Measurements from ENCODE around the gene TFDP1. TPM values are rescaled to one million over a fixed set of nuclear protein-coding genes. Genes with fewer than 3 reads are reported as not detected.

The TFDP1 gene
- total RNA-seq, 1 experiment from 2014 or later, result 182 TPM

DNA sequence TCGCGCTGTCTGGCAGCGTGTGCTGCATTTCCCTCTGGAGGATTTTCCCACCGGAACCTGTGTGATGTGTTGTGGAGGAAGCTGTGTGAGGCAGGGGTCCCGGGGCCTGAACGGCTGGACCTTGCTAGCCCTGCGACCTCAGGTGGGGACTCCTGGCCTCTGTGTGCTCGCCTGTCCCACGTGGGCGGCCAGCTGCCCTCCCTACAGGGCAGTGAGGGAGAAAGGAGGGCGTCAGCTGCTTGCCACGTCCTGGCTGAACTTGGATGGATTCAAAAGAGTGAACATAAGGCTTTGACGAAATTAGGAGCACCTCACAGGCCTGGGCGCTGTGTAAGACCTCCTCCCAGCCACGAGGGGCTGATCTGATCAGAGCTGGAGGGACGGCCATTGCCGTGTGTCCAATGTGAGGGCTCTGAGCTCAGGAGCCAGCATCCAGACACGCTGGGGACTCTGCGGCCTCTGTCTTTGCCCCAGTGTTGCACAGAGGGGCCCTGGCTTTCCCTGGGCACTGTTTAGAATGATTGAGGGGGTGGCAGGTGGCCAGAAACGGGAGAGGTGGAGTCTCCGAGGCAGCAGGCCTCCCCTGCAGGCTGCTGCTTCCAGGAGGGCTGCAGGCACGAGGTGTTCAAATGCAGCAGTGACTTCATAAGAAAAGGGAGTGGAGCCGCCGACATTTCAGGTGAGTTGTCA is 13.0 kb downstream of the TFDP1 start:
- no peak for DNase-seq (ENCODE audit: low read depth)

DNA sequence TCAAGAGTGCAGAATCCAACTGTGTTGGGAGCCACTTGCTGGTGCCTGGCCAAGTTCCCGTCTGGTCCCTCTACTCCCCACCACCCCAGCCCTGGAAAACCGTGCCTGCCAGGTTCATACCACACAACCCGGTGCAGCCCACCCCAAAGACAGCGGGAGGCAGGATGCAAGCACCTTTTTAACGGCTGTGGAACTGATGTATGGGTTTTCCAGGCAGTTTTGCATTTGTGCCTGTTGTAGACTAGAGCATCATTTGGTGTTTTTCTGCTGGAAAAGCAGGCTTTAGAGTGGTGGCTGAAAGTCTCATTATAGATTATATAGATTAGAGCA is 13.5 kb downstream of the TFDP1 start:
- no peak for DNase-seq (ENCODE audit: low read depth)

DNA sequence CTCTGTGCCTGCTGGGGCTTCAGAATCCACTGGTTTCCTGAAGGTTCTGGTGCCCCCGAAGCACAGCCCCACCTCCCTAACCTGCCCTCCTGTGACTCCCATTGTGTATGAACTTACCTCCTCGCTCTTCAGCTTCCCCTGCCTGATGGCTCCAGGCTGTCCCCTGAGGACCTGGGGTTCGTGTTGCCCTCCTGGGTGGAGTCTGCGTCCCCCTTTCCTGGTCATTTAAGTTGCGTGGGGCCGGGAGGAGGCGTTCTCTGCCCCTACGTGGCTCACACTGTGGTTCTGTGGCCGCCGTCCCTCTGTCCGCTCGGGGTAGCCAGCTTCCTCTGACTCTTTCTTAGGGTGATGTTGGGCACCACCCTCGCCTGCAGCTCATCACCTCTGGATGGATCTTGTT is 13.9 kb downstream of the TFDP1 start:
- no peak for DNase-seq (ENCODE audit: low read depth)

DNA sequence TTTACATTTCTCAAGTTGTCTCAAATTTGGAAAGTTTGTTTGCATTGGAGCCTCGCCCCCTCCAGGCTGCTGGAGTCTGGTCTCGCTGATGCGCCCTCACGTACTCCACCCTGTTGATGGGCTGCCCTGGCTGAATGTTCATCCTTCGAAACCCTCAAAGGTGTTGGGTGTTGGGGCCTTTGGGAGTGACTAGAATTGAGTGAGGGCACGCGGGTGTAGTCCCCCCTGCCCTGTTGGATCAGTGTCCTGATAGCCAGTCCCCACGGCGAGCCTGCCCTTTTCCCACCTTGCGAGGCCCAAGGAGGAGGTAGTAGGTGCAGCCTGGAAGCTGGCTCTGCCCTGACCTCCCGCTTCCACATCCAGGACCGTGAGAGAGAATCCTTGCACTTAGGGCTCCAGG is 14.8 kb downstream of the TFDP1 start:
- DNase-seq (ENCODE audit: low read depth), result no peak

DNA sequence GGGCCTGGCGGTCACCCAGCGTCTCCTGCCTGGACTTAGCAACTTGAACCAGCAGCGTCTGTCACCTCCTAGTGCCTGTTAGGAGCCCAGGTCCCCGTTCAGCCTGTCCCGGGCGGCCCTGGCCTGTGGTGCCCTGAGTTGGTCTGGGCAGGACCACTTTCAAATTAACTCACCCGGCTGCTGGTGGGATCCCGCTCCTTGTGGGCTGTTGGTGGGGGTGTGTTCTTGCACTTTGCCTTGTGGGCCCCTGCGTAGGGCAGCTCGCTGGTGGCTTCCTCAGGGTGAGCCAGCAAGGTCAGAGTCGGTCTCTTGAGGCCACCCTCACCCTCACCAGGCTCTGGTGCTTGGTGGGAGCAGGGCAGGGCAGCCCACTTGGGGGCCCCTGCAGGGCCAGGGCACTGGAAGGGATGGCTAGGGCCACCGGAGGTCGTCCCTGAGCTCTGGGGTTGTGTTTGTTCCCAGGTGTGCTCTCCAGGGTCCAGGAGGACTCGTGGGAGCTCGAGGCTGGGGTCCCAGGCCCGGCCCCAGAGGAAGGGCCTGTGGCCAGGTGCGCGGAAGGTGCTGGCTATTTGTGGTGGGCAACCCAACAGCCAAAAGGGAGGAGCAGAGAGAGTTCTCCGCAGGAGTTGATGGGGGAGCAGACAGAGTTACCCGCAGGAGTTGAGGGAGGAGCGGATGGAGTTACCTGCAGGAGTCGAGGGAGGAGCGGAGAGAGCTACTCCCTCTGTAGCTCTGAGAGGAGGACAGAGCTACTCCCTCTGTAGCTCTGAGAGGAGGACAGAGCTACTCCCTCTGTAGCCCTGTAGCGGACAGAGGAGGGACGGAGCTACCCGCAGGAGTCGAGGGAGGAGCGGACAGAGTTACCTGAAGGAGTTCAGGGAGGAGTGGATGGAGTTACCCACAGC is 16.9 kb downstream of the TFDP1 start:
- DNase-seq (ENCODE audit: low read depth), result no peak

DNA sequence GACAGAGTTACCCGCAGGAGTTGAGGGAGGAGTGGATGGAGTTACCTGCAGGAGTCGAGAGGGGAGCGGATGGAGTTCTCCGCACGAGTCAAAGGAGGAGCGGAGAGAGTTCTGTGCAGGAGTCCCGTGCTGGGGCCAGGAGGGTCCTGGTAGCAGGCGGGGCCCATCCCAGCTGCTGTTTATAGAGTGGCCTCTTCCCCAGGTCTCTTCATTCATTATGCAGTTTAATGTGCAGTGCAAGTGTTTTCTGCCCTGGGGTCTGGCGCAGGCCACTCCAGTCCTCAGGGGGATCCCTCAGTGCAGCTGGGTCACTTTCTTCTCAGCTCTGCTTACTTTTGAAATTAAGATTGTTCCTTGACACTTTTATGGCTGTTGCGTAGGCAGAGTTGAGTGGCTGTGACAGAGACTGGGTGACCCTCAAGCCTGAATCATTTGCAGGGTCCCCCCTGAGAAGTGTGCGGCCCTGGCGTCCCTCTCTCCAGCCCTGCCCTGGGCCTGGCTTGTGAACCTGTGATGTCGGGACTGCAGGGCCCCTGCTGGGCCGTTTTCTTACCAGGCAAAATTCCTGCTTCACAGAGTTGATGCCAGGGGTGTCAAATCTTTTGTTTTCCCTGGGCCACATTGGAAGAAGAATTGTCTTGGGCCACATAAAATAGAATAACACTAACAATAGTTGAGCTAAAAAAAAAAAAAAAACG is 17.9 kb downstream of the TFDP1 start:
- no peak for DNase-seq (ENCODE audit: low read depth)

DNA sequence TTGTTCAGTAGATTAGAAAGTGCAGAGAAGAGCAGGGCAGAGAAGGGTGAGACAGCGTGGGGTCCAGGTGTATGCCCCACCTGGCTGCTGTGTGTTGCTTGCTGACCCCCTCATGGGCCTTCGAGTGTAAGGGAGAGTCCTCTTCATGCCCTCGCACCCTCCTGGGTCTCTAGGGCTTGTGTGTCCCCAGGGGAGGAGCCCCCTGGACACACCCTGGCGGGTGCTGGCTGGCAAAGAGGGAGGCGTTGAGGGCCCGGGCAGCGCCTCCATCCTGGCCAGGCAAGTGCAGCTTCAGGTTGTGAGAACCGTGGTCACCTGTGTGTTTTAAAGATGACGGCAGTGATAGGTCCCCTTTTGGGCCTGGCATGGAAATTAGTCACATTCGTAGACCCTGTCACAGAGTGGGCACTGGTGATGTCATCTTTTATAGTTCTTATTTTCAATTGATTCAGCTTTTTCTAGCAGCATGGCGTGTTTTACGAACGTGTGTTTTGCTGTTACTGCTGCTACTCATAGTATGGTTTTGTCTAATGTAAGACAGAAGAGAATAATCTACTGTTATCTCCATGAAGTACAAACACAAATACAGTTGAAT is 18.7 kb downstream of the TFDP1 start:
- DNase-seq (ENCODE audit: low read depth), result no peak

DNA sequence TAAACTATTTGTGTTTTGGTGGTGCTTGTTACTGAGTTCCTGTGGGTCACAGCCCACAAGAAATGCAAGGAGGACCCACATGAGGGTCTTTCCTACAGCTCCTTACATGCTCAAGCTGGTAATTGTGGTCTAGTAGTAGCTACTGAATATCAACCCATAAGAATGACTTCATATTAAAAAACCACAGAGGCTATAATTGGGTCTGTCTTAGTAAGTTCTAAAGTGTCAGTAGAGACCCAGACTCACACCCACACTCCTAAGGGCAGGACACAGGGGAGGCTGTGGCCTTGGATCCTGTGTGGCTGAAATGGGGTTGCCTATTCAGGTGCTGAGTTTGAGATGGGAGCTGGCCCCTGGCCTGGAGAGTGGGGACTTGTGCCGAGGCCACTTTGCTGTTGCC is 19.6 kb downstream of the TFDP1 start:
- no peak for DNase-seq (ENCODE audit: low read depth)

DNA sequence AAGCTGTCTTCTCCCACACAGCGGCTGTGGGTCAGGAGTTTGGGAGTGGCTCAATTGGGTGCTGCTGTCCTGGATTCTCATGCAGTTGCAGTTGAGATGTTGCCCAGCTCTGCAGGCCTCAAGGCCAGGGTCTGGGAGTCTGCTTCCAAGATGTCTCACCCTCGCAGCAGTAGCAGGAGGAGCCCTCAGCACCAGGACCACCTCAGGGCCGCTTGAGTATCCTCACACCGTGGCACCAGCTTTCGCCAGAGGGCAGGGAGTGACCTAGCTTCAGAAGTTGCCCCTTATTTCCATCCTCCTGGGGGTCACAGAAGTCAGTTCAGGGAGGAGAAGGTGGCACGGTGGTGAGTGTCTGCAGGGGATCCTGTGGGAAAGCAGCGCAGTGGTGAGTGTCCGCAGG is 20.9 kb downstream of the TFDP1 start:
- DNase-seq (ENCODE audit: low read depth), result no peak

DNA sequence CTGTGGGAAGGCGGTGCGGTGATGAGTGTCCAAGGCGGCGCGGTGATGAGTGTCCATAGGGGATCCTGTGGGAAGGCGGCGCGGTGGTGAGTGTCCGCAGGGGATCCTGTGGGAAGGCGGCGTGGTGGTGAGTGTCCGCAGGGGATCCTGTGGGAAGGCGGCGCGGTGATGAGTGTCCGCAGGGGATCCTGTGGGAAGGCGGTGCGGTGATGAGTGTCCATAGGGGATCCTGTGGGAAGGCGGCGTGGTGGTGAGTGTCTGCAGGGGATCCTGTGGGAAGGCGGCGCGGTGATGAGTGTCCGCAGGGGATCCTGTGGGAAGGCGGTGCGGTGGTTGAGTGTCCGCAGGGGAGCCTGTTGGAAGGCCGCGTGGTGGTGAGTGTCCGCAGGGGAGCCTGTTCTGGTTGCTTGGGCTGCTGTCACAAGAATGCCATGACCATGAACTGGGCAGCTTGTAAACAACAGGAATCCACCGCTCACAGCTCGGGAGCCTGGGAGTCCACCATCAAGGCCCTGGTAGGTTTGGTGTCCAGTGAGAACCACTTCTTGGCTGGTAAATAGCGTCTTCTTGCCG is 21.4 kb downstream of the TFDP1 start:
- no peak for DNase-seq (ENCODE audit: low read depth)

DNA sequence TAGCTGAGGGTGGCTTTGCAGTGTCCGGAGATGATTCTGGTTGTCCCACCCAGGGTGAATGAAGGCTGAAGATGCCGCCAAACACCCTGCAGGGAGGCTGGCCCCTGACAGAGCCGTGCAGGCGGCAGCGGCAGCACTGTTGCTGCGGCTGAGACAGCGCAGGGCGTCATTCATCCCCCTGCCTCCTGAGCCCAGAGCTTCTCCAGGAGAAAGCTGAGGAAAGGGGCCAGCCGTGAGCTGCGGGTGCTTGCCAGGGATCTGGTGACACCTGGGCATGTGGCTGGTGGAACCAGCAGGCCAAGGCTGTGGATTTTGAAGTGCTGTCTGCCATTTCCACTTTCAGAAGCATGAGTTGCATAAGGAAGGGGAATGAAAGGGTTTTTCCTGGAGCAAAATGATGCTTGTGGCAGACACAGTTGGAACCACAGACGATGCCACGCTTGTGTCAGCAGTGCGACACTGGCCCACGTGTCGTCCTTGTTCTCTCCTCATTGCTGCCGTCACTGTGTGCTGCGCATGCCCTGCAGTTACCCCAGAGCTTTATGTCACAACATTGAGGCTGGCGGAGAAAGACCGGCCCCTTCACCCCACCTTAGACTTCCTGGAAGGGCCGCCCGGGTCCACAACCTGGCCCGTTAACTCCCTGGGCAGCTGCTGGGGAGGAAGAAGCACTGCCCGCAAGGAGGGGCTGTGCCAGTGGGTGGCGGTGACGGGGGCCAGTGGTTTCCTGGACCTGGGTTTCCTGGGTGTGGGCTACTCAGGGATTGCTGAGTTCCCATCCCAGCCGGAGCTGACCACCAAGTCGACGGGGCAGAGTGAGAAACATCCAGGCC is 22.7 kb downstream of the TFDP1 start:
- no peak for DNase-seq (ENCODE audit: low read depth)

DNA sequence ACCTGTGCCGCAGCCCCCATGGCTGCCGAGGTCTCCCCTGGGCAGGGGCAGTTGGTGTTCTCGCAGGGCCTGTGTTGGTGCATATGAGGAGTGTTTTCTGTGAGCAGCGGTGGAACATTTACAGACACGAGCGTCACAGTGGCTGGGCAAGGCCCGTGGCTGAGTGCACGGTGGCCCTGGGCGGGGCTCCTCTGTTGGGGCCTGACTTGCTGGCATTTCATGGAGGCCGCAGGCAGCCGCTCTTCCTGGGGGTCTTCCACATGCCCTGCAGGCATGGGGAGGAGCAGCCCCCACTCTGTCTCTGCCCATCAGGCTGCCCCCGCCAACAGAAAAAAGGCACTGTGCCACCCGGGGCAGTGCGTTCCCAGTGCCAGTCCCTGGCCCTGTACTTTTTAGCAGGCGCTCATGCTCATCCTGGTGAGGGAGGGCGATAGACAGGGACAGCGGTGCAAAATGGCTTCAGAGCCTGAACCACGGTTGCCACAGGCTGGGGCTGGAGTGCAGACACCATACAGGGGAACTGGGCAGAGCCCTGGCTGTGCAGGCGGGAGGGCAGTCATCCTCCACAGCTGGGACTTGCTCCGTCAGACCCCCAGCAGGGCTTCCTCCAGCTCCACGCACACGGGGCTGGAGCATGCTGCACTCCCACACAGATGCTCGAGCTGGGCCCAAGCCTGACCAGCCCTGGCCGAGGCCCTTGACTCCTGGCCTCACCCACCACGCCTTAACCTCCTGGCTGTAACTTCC is 23.5 kb downstream of the TFDP1 start:
- DNase-seq (ENCODE audit: low read depth), result no peak

DNA sequence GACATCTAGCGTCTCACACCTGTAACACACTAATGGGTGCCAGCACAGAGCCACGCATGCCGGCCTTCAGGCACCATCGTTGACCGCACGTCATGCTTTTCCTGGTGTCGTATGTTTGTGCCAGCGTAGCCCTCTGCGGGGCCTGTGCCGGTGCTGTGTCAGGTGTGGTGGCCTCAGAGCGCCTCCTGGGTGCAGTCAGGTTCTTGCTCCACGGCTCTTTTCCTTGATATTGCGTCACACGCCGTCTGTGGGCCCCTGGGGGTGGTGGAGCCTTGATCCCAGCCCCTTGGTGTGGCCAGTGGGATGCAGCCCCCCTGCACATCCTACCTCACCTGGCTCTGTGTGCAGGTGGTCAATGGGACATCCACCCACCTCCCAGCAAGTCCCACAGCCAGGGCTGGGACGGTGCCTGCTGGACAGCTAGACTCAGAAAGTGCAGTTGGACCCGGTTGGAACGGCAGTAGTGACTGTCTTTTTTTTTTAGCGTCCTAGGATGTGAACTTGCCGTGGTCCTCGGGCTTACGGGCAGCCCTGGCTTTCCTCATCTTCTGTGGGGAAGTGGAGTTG is 24.5 kb downstream of the TFDP1 start:
- DNase-seq (ENCODE audit: low read depth), result no peak

DNA sequence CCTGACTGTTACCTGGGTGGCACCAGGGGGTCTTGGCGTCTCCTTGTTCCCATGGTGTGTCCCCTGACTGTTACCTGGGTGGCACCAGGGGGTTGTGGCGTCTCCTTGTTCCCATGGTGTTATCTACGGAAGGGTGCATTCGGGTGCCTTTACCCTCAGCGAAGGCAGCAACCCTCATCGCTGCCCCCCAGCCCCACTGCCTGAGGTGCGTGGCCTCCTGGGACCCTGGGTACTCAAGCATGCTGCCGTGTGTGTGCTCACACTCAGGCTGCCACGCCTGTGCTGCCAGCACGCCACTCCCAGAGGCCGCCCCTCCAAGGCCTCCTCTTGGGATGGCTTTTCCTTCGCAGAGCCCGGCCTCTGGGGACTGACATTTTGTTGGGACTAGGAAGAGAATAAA is 25.1 kb downstream of the TFDP1 start:
- DNase-seq (ENCODE audit: low read depth), result no peak

DNA sequence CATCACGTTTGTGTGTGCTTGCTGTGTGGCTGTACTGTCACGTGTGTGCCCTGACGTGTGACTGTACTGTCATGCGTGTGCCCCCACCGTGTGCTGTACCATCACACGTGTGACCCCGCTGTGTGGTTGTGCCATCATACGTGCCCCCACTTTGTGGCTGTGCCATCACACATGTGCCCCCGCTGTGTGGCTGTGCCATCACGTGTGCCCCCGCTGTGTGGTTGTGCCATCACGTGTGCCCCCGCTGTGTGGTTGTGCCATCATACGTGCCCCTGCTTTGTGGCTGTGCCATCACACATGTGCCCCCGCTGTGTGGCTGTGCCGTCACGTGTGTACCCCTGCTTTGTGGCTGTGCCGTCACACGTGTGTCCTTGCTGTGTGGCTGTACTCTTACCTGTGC is 25.7 kb downstream of the TFDP1 start:
- DNase-seq (ENCODE audit: low read depth), result no peak

DNA sequence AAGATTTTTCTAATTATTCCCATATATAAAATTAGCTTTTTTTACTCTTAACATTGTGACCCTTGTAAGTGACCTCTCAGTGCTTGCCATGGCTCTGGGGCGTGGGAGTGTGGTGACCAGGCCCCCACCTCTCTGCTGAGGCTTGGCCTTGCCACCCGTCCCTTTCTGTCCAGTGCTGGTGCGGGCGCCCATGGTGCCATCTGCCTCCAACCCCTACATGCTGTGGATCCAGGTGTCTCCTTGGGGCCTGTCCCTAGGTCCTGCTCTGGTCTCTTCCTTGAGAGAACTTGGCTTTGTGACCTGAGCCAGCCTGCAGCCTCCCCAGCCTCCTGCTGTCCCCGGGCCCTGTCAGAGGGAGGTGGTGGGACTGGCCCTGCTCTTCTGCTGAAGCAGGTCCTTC is 27.4 kb downstream of the TFDP1 start:
- DNase-seq (ENCODE audit: low read depth), result no peak

DNA sequence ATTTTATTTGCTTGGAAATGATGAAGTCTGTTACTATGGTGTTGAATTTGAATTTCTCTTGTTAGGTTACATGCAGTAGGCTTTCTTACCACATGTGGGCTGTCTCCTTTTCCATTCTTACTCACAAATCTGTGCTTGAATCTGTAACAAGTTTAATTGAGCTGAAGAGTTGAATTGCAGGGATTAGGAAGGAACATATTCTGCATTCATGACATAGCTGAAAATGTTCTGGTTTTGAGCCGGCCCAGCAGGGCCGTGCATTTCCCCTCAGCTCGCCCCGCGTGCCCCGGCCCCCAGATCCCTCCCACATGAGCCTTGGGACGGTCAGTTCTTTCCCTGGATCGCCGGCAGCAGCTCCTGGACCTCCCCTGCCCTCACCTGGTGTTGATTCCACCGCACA is 28.1 kb downstream of the TFDP1 start:
- no peak for DNase-seq (ENCODE audit: low read depth)

DNA sequence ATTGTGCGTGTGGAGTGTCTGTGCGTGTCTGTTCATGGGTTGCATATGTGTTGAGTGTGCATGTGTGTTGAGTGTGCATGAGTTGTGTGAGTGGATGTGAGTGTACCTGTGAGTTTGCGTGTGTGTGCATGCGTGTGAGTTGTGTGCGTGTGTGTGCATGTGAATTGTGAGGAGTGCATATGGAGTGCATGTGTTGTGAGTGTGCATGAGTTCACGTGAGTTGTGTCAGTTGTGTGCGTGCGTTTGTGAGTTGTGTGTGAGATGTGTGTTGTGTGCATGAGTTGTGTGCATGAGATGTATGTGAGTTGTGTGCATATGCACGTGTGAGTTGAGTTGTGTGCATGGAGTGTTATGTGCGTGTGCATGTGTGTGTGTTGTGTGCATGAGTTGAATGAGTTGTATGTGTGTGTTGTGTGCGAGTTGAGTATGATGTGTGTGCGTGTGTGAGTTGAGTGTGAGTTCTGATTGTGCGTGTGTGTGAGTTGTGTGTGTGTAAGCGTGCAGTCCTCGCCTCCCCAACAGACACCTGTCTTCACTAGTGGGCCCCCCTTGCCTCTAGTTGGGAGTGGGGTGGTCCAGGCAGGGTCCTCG is 29.3 kb downstream of the TFDP1 start:
- DNase-seq (ENCODE audit: low read depth), result no peak

DNA sequence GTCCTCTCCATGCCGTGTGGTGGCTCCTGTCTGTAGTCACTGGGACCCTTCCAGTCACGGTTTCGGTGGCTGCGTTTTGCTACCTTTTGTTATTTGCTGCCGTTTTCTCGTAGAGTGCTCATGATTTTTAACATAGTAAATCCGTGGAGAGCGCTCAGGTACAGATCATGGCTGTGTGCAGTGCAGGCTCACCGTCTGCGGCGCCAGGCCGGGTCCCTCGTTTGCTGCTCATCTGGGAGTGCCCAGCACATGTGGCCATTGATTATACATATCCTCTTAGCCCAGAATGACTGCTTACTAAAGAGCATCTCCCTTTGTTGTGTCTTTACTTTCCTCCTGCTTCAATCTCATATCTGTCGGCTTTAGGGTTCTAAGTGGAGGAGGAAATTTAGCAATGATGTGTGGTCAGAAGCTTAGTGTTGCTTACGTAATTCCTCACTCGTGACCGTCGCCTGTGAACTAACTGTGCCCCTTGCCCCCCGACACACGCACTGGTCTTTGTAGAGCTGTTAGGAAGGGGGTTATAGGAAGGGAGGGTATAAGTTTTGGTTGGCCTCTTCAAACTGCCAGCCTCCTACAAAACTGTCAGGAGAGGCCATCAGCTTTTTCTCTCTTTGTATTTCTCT is 31.8 kb downstream of the TFDP1 start:
- no peak for DNase-seq (ENCODE audit: low read depth)

All from HT1080 (cell line).